Duodenal mucosa (tissue), 2 donors: ENCODE measurements around the gene LSAMP.

Experiments used
- H3K27ac ChIP-seq: one replicate; pipeline ENCODE4 v1.7.0; 2013; ENCODE audit warnings: low read depth, low read length
- H3K27me3 ChIP-seq, 2 donors: one replicate each; pipeline ENCODE4 v1.7.0; 2013; ENCODE audit warnings: low read length in 2 of 2, control low read depth in 1 of 2; ENCODE audit not compliant: insufficient read depth in 2 of 2, control insufficient read depth in 1 of 2
- H3K36me3 ChIP-seq, 2 donors: one replicate each; pipeline ENCODE4 v1.7.0; 2013; ENCODE audit warnings: low read length in 2 of 2, control low read depth in 1 of 2; ENCODE audit not compliant: insufficient read depth in 2 of 2, control insufficient read depth in 1 of 2
- H3K4me1 ChIP-seq, 2 donors: one replicate each; pipeline ENCODE4 v1.7.0; 2013; ENCODE audit warnings: low read length in 2 of 2, control low read depth in 1 of 2; ENCODE audit not compliant: insufficient read depth in 2 of 2, control insufficient read depth in 1 of 2
- H3K4me3 ChIP-seq, 2 donors: one replicate each; pipeline ENCODE4 v1.7.0; 2013; ENCODE audit warnings: low read length in 2 of 2, low read depth in 1 of 2
- H3K9ac ChIP-seq, 2 donors: one replicate each; pipeline ENCODE4 v1.7.0; 2013; ENCODE audit warnings: low read length in 2 of 2, low read depth in 1 of 2
- H3K9me3 ChIP-seq, 2 donors: one replicate each; pipeline ENCODE4 v1.7.0; 2013; ENCODE audit warnings: low read length in 2 of 2, control low read depth in 1 of 2; ENCODE audit not compliant: control insufficient read depth in 1 of 2

The LSAMP gene

DNA sequence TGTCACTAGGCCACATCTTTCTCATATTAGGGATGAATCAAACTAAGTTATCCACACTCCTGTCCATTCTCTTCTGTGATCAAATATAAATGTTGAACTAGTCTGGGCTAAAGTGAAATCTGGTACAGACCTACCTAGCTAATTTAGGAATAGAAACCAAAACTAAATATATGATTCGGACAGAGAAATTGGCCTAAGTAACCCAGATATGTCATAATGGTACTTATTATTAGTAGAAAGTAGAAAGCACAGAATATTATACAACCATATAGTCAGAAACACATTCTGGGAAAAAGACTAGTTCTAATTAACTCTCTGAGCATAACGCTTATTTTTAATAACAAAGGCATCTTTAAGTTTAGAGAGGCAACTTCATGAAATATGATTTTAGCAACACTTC lies 389.0 kb downstream of the LSAMP start:
- no peaks in the 10 kb centered on the region for H3K36me3 ChIP-seq
- H3K27ac ChIP-seq, result no peak overlapping the region
- no peaks in the 10 kb centered on the region for H3K27me3 ChIP-seq
- no peak overlapping the region for H3K9ac ChIP-seq
- H3K4me1 ChIP-seq, result no peaks in the 10 kb centered on the region
- no peak overlapping the region for H3K4me3 ChIP-seq
- H3K9me3 ChIP-seq, result no peaks in the 10 kb centered on the region

DNA sequence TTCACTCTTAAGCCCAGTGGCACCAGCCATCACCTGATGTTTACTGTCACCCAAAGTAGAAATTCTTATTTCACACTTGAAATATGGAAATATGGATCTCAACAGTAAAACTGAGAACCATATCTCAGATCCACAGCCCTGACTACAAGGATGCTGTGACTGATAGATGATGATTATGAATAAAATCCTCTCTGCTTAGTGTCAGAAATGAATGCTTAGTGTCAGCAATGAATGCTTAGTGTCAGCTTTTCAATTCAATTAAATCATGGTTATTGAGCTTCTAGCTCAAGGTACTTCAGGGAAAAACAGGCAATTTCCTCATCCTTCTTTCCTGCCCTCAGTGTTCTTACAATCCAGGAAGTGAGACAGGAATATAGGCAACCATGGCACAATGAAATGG lies 392.3 kb downstream of the LSAMP start:
- Histone ChIP-seq H3K36me3 (no peaks in the 10 kb centered on the region), H3K9me3 (no peaks in the 10 kb centered on the region), H3K27me3 (no peaks in the 10 kb centered on the region), H3K9ac (no peak overlapping the region), H3K4me3 (no peak overlapping the region), H3K27ac (no peak overlapping the region), H3K4me1 (no peaks in the 10 kb centered on the region)

GRCh38 chr3:116052602-116053001 lies 392.7 kb downstream of the LSAMP start:
- Histone ChIP-seq H3K9me3 (no peaks in the 10 kb centered on the region), H3K27me3 (no peaks in the 10 kb centered on the region), H3K36me3 (no peaks in the 10 kb centered on the region), H3K9ac (no peak overlapping the region), H3K27ac (no peak overlapping the region), H3K4me1 (no peaks in the 10 kb centered on the region), H3K4me3 (no peak overlapping the region)

GRCh38 chr3:116051586-116051985 lies 393.7 kb downstream of the LSAMP start:
- Histone ChIP-seq H3K27me3 (no peaks in the 10 kb centered on the region), H3K9me3 (no peaks in the 10 kb centered on the region), H3K27ac (no peak overlapping the region), H3K36me3 (no peaks in the 10 kb centered on the region), H3K4me3 (no peak overlapping the region), H3K4me1 (no peaks in the 10 kb centered on the region), H3K9ac (no peak overlapping the region)

GRCh38 chr3:116051040-116051439 lies 394.2 kb downstream of the LSAMP start:
- H3K36me3 ChIP-seq, result no peaks in the 10 kb centered on the region
- H3K9me3 ChIP-seq, result no peaks in the 10 kb centered on the region
- H3K4me1 ChIP-seq, result no peaks in the 10 kb centered on the region
- H3K9ac ChIP-seq, result no peak overlapping the region
- no peaks in the 10 kb centered on the region for H3K27me3 ChIP-seq
- no peak overlapping the region for H3K27ac ChIP-seq
- H3K4me3 ChIP-seq, result no peak overlapping the region

- Histone ChIP-seq H3K4me1 (no peaks in the 10 kb centered on the region), H3K27me3 (no peaks in the 10 kb centered on the region), H3K9ac (no peak overlapping the region), H3K4me3 (no peak overlapping the region), H3K9me3 (no peaks in the 10 kb centered on the region), H3K27ac (no peak overlapping the region), H3K36me3 (no peaks in the 10 kb centered on the region)
Observed at GRCh38 chr3:116050311-116050915, 394.9 kb downstream of the LSAMP start.

DNA sequence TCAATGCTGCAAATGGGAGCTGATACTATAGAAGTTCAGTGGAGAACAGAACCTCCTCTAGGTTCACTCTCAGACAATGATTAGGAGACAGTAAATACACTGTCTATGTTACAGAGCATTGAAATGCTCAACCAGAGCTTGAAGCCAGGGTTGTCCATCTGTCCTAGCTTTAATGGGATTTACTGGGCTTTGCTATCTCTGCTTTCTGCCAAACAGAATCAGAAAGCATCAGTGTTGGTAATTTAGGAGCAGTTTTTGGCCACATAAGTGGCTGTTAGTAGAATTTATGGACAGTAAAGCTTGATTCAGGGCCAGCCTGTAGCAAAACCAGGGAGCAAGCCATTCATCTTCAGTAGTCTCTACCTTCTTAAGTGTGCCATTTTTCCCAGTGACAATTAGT lies 396.3 kb downstream of the LSAMP start:
- no peak overlapping the region for H3K4me3 ChIP-seq
- H3K9ac ChIP-seq, result no peak overlapping the region
- H3K4me1 ChIP-seq, result no peaks in the 10 kb centered on the region
- no peaks in the 10 kb centered on the region for H3K36me3 ChIP-seq
- no peaks in the 10 kb centered on the region for H3K9me3 ChIP-seq
- no peaks in the 10 kb centered on the region for H3K27me3 ChIP-seq
- H3K27ac ChIP-seq, result no peak overlapping the region

- Histone ChIP-seq H3K36me3 (no peaks in the 10 kb centered on the region), H3K27ac (no peak overlapping the region), H3K4me3 (no peak overlapping the region), H3K4me1 (no peaks in the 10 kb centered on the region), H3K27me3 (no peaks in the 10 kb centered on the region), H3K9ac (no peak overlapping the region), H3K9me3 (no peaks in the 10 kb centered on the region)
Observed at GRCh38 chr3:116046350-116046749, 398.9 kb downstream of the LSAMP start.

- H3K27ac ChIP-seq, result no peak overlapping the region
- no peaks in the 10 kb centered on the region for H3K27me3 ChIP-seq
- H3K9ac ChIP-seq, result no peak overlapping the region
- H3K4me3 ChIP-seq, result no peak overlapping the region
- no peaks in the 10 kb centered on the region for H3K4me1 ChIP-seq
- H3K36me3 ChIP-seq, result no peaks in the 10 kb centered on the region
- no peaks in the 10 kb centered on the region for H3K9me3 ChIP-seq
Observed at GRCh38 chr3:116045314-116045713, 400.0 kb downstream of the LSAMP start.

- Histone ChIP-seq H3K4me1 (no peaks in the 10 kb centered on the region), H3K4me3 (no peak overlapping the region), H3K27ac (no peak overlapping the region), H3K36me3 (no peaks in the 10 kb centered on the region), H3K9ac (no peak overlapping the region), H3K27me3 (no peaks in the 10 kb centered on the region), H3K9me3 (no peaks in the 10 kb centered on the region)
Observed at GRCh38 chr3:116040152-116040551, 405.1 kb downstream of the LSAMP start.

GRCh38 chr3:116039651-116039985 lies 405.7 kb downstream of the LSAMP start:
- Histone ChIP-seq H3K9ac (no peak overlapping the region), H3K27ac (no peak overlapping the region), H3K4me3 (no peak overlapping the region), H3K9me3 (no peaks in the 10 kb centered on the region), H3K4me1 (no peaks in the 10 kb centered on the region), H3K27me3 (no peaks in the 10 kb centered on the region), H3K36me3 (no peaks in the 10 kb centered on the region)
